ENCODE data around the gene KAT5.

GRCh38 chr11:65720211-65720934 is 8.3 kb downstream of the KAT5 start, which contains the start of gene RNASEH2C:
- TF ChIP-seq CTCF (IDR thresholded peaks at IDR 0.05), result no peak
- peak; percentile 80 for TF ChIP-seq MAX (CRISPR knock-in tag; IDR thresholded peaks at IDR 0.05)
- no peak for TF ChIP-seq AFF4 (CRISPR knock-in tag; IDR thresholded peaks at IDR 0.05; ENCODE audit: borderline replicate concordance)

All from WTC11 (cell line).